Panc1 (cell line): Measurements from ENCODE around the gene CEP135. TPM values are rescaled to one million over a fixed set of nuclear protein-coding genes. Genes with fewer than 3 reads are reported as not detected.

ENCODE experiments used
- ATAC-seq: fragments of 200-7000 bp; cut with Tn5 transposase; 2 replicates; pipeline ENCODE4 v1.9.1; 2020; ENCODE audit warnings: mild to moderate bottlenecking, moderate library complexity
- BruUV-seq: library from RNA; stranded (reverse); fragments of 400-500 nt; replicated peaks from 2 replicates; lab custom pipeline; 2021; lab: Mats Ljungman, UMichigan
- CTCF ChIA-PET: fragments of 300-600 bp; sonication (Branson Sonifier 250); formaldehyde crosslinking; loops from one replicate; lab custom pipeline; 2022; ENCODE audit warnings: antibody characterized with exemption; lab: Charles Lee
- POLR2A ChIA-PET: fragments of 300-600 bp; sonication (Branson Sonifier 250); formaldehyde crosslinking; loops from one replicate; lab custom pipeline; 2022; ENCODE audit warnings: antibody characterized with exemption; lab: Charles Lee
- DNase-seq: peaks from one replicate; pipeline ENCODE4 v3.0.0-alpha.2; 2010; ENCODE audit warnings: low read depth, low spot score
- H3K27ac ChIP-seq: 2 replicates; pipeline ENCODE4 v1.5.1; 2011; ENCODE audit warnings: mild to moderate bottlenecking, low read length, inconsistent platforms
- H3K27me3 ChIP-seq: fragments of 200-500 bp; sonication (Bioruptor generic); 2 replicates; pipeline ENCODE4 v1.6.0; 2014; ENCODE audit warnings: low read length, inconsistent platforms; ENCODE audit not compliant: control insufficient read depth, insufficient read depth
- H3K36me3 ChIP-seq: fragments of 200-500 bp; sonication (Bioruptor generic); 2 replicates; pipeline ENCODE4 v1.5.1; 2014; ENCODE audit warnings: inconsistent platforms, mild to moderate bottlenecking, low read length, moderate library complexity; ENCODE audit not compliant: control insufficient read depth, insufficient read depth
- H3K4me1 ChIP-seq: 2 replicates; pipeline ENCODE4 v1.5.1; 2011; ENCODE audit warnings: inconsistent platforms, mild to moderate bottlenecking, low read length, moderate library complexity; ENCODE audit not compliant: control insufficient read depth, insufficient read depth
- H3K4me3 ChIP-seq, 2 experiments: 2 replicates each; pipeline ENCODE4 v1.5.1; 2011 to 2012; ENCODE audit warnings: low read depth in 2 of 2, low read length in 2 of 2, mild to moderate bottlenecking in 2 of 2, inconsistent platforms in 1 of 2, moderate library complexity in 1 of 2
- H3K9me3 ChIP-seq: fragments of 200-500 bp; sonication (Bioruptor generic); 2 replicates; pipeline ENCODE4 v1.5.1; 2014; ENCODE audit warnings: low read depth, mild to moderate bottlenecking, inconsistent platforms, low read length, moderate library complexity; ENCODE audit not compliant: control insufficient read depth, insufficient read depth
- POLR2AphosphoS5 ChIP-seq: IDR thresholded peaks from 2 replicates; pipeline ENCODE4 v1.6.1; 2012; ENCODE audit warnings: mild to moderate bottlenecking, low read depth, low read length, moderate library complexity
- SIN3A ChIP-seq: IDR thresholded peaks from 2 replicates; pipeline ENCODE4 v1.6.1; 2012; ENCODE audit warnings: low read depth, mild to moderate bottlenecking, low read length, moderate library complexity, borderline replicate concordance; ENCODE audit not compliant: insufficient read depth
- TCF7L2 ChIP-seq: IDR thresholded peaks from 2 replicates; pipeline ENCODE4 v1.6.1; 2011; ENCODE audit warnings: mild to moderate bottlenecking, low read depth, low read length, inconsistent platforms
- in situ Hi-C: cut with HindIII; loops from 2 replicates; pipeline ENCODE4 v1.10.0; 2016; ENCODE audit warnings: low sequenced_read_pairs, low pct_unique_long_range_greater_than_20kb
- intact Hi-C: fragments of 100-400 bp; cut with micrococcal nuclease; formaldehyde crosslinking; loops from one replicate; pipeline ENCODE4 v1.10.0; 2022; ENCODE audit not compliant: unreplicated experiment
- total RNA-seq: library from RNA; stranded (reverse); gene quantifications from one replicate; pipeline ENCODE4 v1.2.1, GENCODE V29; 2021; ENCODE audit not compliant: unreplicated experiment
- TF ChIP-seq, protein P1 (sequence below): fragments of 450-650 bp; IDR thresholded peaks from 2 replicates; pipeline ENCODE4 v1.5.1; 2017; ENCODE audit warnings: mild to moderate bottlenecking
- TF ChIP-seq, protein P2 (sequence below), 2 experiments: IDR thresholded peaks; 2 replicates each; pipeline ENCODE4 v1.6.1; 2011 to 2012; ENCODE audit warnings: low read depth in 2 of 2, control low read depth in 1 of 2, low read length in 1 of 2, mild to moderate bottlenecking in 1 of 2, moderate library complexity in 1 of 2; ENCODE audit not compliant: insufficient read depth in 1 of 2

Gene CEP135
- total RNA-seq, 1 experiment from 2014 or later = 9.5 TPM

DNA sequence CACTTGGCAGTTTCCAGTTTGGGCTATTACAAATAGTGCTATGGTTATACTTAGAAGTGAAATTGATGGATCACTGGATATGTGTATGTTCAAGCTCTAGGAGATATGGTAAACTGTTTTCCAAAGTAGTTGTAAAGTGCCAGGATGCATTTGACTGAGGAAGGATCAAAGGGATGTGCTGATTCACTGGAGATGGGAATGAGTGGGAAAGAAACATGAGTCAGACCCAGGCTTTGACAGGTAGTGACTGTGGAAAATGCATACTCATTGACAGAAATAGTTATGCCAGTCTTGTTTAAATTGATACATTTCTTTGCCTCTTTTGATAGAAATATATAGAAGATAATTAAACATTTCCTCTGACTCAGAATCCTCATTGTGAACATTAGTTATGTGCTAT, 77.9 kb downstream of the CEP135 start:
- no peaks in the 10 kb centered on the region; the same call in 1 of the 2 replicates for H3K36me3 ChIP-seq
- H3K4me3 ChIP-seq = no peak overlapping the region
- DNase-seq = no peak
- TF ChIP-seq TCF7L2 (no peak), SIN3A (no peak), POLR2AphosphoS5 (no peak)
- TF ChIP-seq, protein P1, sequence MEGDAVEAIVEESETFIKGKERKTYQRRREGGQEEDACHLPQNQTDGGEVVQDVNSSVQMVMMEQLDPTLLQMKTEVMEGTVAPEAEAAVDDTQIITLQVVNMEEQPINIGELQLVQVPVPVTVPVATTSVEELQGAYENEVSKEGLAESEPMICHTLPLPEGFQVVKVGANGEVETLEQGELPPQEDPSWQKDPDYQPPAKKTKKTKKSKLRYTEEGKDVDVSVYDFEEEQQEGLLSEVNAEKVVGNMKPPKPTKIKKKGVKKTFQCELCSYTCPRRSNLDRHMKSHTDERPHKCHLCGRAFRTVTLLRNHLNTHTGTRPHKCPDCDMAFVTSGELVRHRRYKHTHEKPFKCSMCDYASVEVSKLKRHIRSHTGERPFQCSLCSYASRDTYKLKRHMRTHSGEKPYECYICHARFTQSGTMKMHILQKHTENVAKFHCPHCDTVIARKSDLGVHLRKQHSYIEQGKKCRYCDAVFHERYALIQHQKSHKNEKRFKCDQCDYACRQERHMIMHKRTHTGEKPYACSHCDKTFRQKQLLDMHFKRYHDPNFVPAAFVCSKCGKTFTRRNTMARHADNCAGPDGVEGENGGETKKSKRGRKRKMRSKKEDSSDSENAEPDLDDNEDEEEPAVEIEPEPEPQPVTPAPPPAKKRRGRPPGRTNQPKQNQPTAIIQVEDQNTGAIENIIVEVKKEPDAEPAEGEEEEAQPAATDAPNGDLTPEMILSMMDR = no peak
- TF ChIP-seq, protein P2, sequence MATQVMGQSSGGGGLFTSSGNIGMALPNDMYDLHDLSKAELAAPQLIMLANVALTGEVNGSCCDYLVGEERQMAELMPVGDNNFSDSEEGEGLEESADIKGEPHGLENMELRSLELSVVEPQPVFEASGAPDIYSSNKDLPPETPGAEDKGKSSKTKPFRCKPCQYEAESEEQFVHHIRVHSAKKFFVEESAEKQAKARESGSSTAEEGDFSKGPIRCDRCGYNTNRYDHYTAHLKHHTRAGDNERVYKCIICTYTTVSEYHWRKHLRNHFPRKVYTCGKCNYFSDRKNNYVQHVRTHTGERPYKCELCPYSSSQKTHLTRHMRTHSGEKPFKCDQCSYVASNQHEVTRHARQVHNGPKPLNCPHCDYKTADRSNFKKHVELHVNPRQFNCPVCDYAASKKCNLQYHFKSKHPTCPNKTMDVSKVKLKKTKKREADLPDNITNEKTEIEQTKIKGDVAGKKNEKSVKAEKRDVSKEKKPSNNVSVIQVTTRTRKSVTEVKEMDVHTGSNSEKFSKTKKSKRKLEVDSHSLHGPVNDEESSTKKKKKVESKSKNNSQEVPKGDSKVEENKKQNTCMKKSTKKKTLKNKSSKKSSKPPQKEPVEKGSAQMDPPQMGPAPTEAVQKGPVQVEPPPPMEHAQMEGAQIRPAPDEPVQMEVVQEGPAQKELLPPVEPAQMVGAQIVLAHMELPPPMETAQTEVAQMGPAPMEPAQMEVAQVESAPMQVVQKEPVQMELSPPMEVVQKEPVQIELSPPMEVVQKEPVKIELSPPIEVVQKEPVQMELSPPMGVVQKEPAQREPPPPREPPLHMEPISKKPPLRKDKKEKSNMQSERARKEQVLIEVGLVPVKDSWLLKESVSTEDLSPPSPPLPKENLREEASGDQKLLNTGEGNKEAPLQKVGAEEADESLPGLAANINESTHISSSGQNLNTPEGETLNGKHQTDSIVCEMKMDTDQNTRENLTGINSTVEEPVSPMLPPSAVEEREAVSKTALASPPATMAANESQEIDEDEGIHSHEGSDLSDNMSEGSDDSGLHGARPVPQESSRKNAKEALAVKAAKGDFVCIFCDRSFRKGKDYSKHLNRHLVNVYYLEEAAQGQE (IDR thresholded peaks at IDR 0.05; ENCODE audit: insufficient read depth in 1 of 2, low read depth in 2 of 2, low read length in 1 of 2) = no peak
- in situ Hi-C loops = no loop called here
- H3K9me3 ChIP-seq = no peaks in the 10 kb centered on the region
- BruUV-seq = no TSS peak
- POLR2A ChIA-PET = no interaction called here
- no peak overlapping the region for H3K27ac ChIP-seq
- intact Hi-C loops = no loop called here
- ATAC-seq = no peak
- CTCF ChIA-PET = no interaction called here
- no peaks in the 10 kb centered on the region for H3K4me1 ChIP-seq
- no peaks in the 10 kb centered on the region for H3K27me3 ChIP-seq

DNA sequence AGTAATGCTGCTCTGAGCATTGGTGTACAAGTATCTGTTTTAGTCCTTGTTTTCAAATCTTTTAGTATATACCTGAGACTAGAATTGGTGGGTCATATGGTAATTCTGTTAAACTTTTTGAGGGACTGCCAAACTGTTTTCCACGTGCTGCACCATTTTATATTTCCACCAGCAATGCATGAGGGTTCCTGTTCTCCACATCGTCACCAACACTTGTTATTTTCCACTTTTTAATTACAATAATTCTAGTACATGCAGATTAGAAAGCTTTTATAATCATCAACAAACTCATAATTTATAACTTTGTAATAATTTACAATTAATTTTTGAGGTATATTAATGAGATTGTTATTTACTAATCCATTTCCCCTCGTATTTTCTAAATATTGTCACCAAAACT, 79.4 kb downstream of the CEP135 start:
- BruUV-seq = no TSS peak
- ChIA-PET CTCF (no interaction called here), POLR2A (no interaction called here)
- TF ChIP-seq POLR2AphosphoS5 = no peak
- TF ChIP-seq, protein P2 (IDR thresholded peaks at IDR 0.05; ENCODE audit: insufficient read depth in 1 of 2, low read depth in 2 of 2, low read length in 1 of 2) = no peak
- DNase-seq (no peak), ATAC-seq (no peak)
- Histone ChIP-seq H3K27ac (no peak overlapping the region), H3K27me3 (no peaks in the 10 kb centered on the region), H3K4me1 (no peaks in the 10 kb centered on the region), H3K9me3 (no peaks in the 10 kb centered on the region), H3K36me3 (no peaks in the 10 kb centered on the region; the same call in 1 of the 2 replicates), H3K4me3 (no peak overlapping the region)
- in situ Hi-C loops = no loop called here
- intact Hi-C loops = no loop called here
